Vagina (tissue), 2 donors: ENCODE measurements around the gene C2CD2. TPM values are rescaled to one million over a fixed set of nuclear protein-coding genes. Genes with fewer than 3 reads are reported as not detected.

Source experiments
- DNase-seq, 2 donors: peaks; one replicate each; pipeline ENCODE4 v3.0.0-alpha.2; 2017; ENCODE audit errors: extremely low spot score in 2 of 2
- H3K27ac ChIP-seq: fragments of 200-600 bp; sonication (generic); one replicate; pipeline ENCODE4 v1.5.1; 2019
- H3K27me3 ChIP-seq: fragments of 200-600 bp; sonication (generic); one replicate; pipeline ENCODE4 v1.5.1; 2019
- H3K36me3 ChIP-seq, 2 donors: fragments of 200-600 bp; sonication (generic); one replicate each; pipeline ENCODE4 v1.5.1; 2017 to 2019
- H3K4me1 ChIP-seq: fragments of 200-600 bp; sonication (generic); one replicate; pipeline ENCODE4 v1.5.1; 2019
- H3K4me3 ChIP-seq, 2 donors: fragments of 200-600 bp; sonication (generic); 1 replicate in 1 of 2; 2 replicates in 1 of 2; pipeline ENCODE4 v1.5.1; 2016 to 2019
- H3K9me3 ChIP-seq: fragments of 200-600 bp; sonication (generic); one replicate; pipeline ENCODE4 v1.5.1; 2019
- CTCF ChIP-seq, 3 experiments: fragments of 450-650 bp in 2 of 3; fragments of 200-600 bp in 1 of 3; sonication (generic) in 1 of 3; IDR thresholded peaks; one replicate each; pipeline ENCODE4 v1.5.1; 2017 to 2019; ENCODE audit warnings: antibody characterized with exemption in 3 of 3, mild to moderate bottlenecking in 2 of 3, moderate library complexity in 2 of 3
- POLR2A ChIP-seq, 2 donors: fragments of 450-650 bp; IDR thresholded peaks; one replicate each; pipeline ENCODE4 v1.6.1; 2017; ENCODE audit warnings: antibody characterized with exemption in 2 of 2, mild to moderate bottlenecking in 2 of 2, moderate library complexity in 2 of 2
- POLR2AphosphoS5 ChIP-seq, 2 donors: sonication (generic); formaldehyde crosslinking; IDR thresholded peaks; one replicate each; pipeline ENCODE4 v1.9.0; 2017; ENCODE audit warnings: antibody characterized with exemption in 2 of 2, mild to moderate bottlenecking in 2 of 2, low read depth in 1 of 2; ENCODE audit not compliant: insufficient read depth in 1 of 2
- intact Hi-C: fragments of 100-400 bp; cut with DNase I; formaldehyde crosslinking; loops from one replicate; pipeline ENCODE4 v1.15.1; 2023
- total RNA-seq: library from RNA; depleted of rRNA; stranded (reverse); fragments of >200 nt; gene quantifications from one replicate; pipeline ENCODE4 v1.2.3, GENCODE V29; 2016

C2CD2 gene
- total RNA-seq, 1 donor from 2014 or later: 36.1 TPM

DNA sequence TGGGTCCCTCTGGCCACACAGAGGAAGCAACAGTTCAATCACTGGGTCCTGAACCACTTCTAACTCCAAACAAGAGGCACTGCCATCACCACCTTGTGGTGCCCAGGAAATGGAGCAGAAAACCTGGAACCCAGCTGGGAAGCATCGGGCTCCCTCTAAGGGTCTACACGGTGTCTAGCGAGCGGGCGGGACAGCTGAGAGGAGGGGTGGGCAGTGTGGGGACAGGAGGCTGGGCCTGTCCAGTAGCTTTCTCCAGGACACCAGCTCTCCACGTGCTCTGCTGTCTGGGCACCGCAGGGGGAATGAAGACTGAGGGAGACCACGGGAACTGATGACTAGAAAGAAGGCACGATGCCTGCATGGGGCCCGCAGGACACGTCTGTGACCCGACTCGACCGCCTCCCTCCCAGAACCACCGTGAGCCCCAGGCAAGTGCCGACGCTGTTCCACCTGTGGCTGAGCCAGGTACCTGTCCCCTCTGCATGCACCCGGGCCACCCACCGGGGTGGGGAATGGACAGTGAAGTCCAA is 69.3 kb downstream of the C2CD2 start:
- H3K4me3 ChIP-seq: no peak overlapping the region

GRCh38 chr21:41883582-41883981 is 70.2 kb downstream of the C2CD2 start:
- no peak for DNase-seq
- Histone ChIP-seq H3K36me3 (peaks cover 0 to 5% of the 10 kb centered on the region in 2 donors), H3K4me1 (no peaks in the 10 kb centered on the region), H3K9me3 (no peaks in the 10 kb centered on the region), H3K27ac (no peak overlapping the region), H3K4me3 (no peak overlapping the region), H3K27me3 (no peaks in the 10 kb centered on the region)
- intact Hi-C loops: no loop called here
- no peak for TF ChIP-seq CTCF (IDR thresholded peaks at IDR 0.05)
- TF ChIP-seq POLR2A (IDR thresholded peaks at IDR 0.05): no peak
- TF ChIP-seq POLR2AphosphoS5 (IDR thresholded peaks at IDR 0.05; ENCODE audit: insufficient read depth in 1 of 2, low read depth in 1 of 2): no peak

More for the DNA sequence above, 69.3 kb downstream of the C2CD2 start:
- Histone ChIP-seq H3K27me3 (no peaks in the 10 kb centered on the region), H3K4me1 (no peaks in the 10 kb centered on the region), H3K9me3 (no peaks in the 10 kb centered on the region), H3K36me3 (peaks cover 0 to 10% of the 10 kb centered on the region in 2 donors), H3K27ac (no peak overlapping the region)
- no peak for TF ChIP-seq POLR2A (IDR thresholded peaks at IDR 0.05)
- TF ChIP-seq POLR2AphosphoS5 (IDR thresholded peaks at IDR 0.05; ENCODE audit: insufficient read depth in 1 of 2, low read depth in 1 of 2): no peak
- TF ChIP-seq CTCF (IDR thresholded peaks at IDR 0.05): no peak
- no peak for DNase-seq
- intact Hi-C loops: no loop called here

DNA sequence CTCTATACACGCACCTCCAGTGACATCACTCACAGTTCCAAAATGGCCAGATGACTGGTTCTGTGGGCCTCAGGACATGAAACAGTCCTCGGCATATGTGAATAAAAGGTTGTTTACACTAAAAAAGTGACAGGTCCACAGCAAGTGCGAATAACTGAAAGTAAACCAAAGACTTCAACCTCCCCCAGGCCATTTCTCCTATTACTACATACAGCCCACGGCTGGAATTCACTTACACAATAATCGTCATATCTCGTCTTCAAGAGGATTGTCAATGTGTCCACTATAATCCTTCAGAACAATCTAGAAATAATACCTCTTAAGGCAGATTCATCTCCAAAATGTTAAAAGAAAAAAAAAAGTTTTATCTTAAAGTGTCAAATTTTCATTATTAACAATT is 72.8 kb downstream of the C2CD2 start:
- H3K27ac ChIP-seq: no peak overlapping the region
- DNase-seq: no peak
- intact Hi-C loops: no loop called here
- no peaks in the 10 kb centered on the region for H3K9me3 ChIP-seq
- H3K27me3 ChIP-seq: no peaks in the 10 kb centered on the region
- peaks cover 15% of the 10 kb centered on the region for H3K4me1 ChIP-seq
- no peak overlapping the region for H3K4me3 ChIP-seq
- H3K36me3 ChIP-seq: no peaks in the 10 kb centered on the region
- no peak for TF ChIP-seq CTCF (IDR thresholded peaks at IDR 0.05)
- TF ChIP-seq POLR2A (IDR thresholded peaks at IDR 0.05): no peak
- TF ChIP-seq POLR2AphosphoS5 (IDR thresholded peaks at IDR 0.05; ENCODE audit: insufficient read depth in 1 of 2, low read depth in 1 of 2): no peak

DNA sequence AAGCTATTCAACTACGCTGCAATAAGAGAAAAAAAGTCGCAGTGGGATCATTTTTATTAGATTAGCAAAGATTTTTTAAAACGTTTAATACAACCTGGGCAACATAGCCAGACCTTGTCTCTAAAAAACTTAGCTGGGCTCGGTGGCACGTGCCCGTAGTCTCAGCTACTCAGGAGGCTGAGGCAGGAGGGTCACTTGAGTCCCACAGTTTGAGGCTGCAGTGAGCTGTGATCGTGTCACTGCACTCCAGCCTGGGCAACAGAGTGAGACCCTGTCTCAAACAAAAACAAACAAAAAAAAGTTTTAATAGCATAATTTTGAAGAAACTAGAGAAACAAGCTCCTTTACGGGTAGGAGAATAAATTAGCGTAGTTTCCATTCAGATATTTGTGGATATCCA is 73.7 kb downstream of the C2CD2 start:
- Histone ChIP-seq H3K9me3 (no peaks in the 10 kb centered on the region), H3K36me3 (no peaks in the 10 kb centered on the region), H3K27me3 (no peaks in the 10 kb centered on the region), H3K27ac (no peak overlapping the region), H3K4me1 (peaks cover 15% of the 10 kb centered on the region), H3K4me3 (peak overlapping the region in 1 of 2 donors; percentile 81)
- TF ChIP-seq CTCF (IDR thresholded peaks at IDR 0.05): no peak
- no peak for TF ChIP-seq POLR2AphosphoS5 (IDR thresholded peaks at IDR 0.05; ENCODE audit: insufficient read depth in 1 of 2, low read depth in 1 of 2)
- no peak for TF ChIP-seq POLR2A (IDR thresholded peaks at IDR 0.05)
- DNase-seq: no peak
- intact Hi-C loops: no loop called here

DNA sequence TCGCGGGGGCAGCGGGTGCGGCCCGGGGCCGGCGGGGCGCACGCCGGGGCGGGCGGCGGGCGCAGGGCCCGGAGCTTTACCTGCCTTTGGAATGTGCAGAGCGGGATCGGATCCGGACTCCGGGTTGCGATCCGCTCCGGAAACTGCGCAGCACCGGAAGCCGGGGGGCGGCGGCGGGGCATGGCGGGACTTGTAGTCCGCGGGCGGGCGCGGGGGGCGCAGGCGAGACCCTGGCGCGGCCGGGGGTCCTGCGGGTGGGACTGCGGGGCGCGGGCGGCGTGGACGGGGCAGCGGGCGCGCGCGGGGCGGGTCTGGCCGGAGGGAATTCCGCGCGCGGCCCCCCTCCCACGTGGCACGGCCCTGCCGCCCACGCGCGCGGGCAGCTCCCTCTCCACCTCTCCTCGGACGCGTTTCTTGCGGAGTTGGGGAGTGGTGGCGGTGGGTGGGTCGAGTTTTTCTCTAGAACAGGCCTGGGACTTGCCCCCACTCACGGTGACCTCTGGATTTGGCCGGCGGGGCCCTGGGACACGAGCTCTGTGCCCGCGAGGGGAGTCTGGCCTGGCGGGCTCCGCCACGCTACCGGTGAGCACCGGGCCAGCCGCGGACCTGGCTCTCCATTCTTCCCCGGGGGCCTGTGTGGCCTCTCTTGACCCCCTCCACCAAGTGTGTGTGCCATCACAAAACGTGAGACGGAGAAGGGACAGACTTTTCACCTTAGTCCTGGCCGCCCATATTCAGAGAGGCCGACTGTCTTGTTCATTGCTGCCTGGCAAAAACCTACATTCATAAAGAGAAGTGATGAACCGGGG is 74.4 kb downstream of the C2CD2 start, which contains the start of gene PRDM15:
Gene PRDM15 (minus strand): TSS at position 155 of the 809 bp plus-strand sequence. CDS start 18,981 bp downstream, outside the sequence.
- Histone ChIP-seq H3K27ac (peak within 1 kb of the TSS; percentile 77), H3K36me3 (no peaks in the 10 kb centered on the region), H3K4me1 (peaks cover 15% of the 10 kb centered on the region), H3K27me3 (no peaks in the 10 kb centered on the region), H3K4me3 (peak within 1 kb of the TSS; percentile 81 to 88), H3K9me3 (no peaks in the 10 kb centered on the region)
- no peak for DNase-seq
- no peak for TF ChIP-seq CTCF (IDR thresholded peaks at IDR 0.05)
- no peak for TF ChIP-seq POLR2A (IDR thresholded peaks at IDR 0.05)
- TF ChIP-seq POLR2AphosphoS5 (IDR thresholded peaks at IDR 0.05; ENCODE audit: insufficient read depth in 1 of 2, low read depth in 1 of 2): no peak
- intact Hi-C loops: loop anchor here (2.0 kb wide), 1 partner anchor 263 kb away; no protein-coding TSS in a partner anchor
